GM10266 (cell line): ENCODE results near the gene RHPN2.

Source experiments
- DNase-seq: peaks from one replicate; pipeline ENCODE4 v3.0.0; 2012; ENCODE audit errors: extremely low spot score
- TF ChIP-seq, protein P1 (sequence below): IDR thresholded peaks from 2 replicates; pipeline ENCODE4 v1.5.1; 2012; ENCODE audit warnings: mild to moderate bottlenecking, low read depth; ENCODE audit not compliant: control insufficient read depth, insufficient read depth; ENCODE audit errors: missing control alignments

RHPN2 gene

DNA sequence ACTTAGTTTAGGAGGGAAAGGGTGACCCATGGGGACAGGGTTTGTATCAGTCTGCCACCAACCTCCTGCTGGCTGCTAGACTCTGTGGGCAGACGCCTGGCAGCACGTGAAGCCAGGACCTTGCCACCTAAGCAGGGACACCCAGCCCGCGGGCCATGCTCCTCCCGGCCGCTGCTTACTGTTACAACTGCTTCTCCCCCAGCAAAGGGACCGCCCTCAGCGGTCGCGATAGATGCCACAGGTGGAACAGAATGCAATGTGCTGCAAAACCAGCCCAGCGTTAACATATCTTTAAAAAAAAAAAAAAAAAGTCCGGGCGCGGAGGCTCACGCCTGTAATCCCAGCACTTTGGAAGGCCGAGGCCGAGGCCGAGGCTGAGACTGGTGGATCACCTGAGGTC, 1.9 kb upstream of the RHPN2 start:
- TF ChIP-seq, protein P1, sequence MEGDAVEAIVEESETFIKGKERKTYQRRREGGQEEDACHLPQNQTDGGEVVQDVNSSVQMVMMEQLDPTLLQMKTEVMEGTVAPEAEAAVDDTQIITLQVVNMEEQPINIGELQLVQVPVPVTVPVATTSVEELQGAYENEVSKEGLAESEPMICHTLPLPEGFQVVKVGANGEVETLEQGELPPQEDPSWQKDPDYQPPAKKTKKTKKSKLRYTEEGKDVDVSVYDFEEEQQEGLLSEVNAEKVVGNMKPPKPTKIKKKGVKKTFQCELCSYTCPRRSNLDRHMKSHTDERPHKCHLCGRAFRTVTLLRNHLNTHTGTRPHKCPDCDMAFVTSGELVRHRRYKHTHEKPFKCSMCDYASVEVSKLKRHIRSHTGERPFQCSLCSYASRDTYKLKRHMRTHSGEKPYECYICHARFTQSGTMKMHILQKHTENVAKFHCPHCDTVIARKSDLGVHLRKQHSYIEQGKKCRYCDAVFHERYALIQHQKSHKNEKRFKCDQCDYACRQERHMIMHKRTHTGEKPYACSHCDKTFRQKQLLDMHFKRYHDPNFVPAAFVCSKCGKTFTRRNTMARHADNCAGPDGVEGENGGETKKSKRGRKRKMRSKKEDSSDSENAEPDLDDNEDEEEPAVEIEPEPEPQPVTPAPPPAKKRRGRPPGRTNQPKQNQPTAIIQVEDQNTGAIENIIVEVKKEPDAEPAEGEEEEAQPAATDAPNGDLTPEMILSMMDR: no peak
- DNase-seq: no peak

DNA sequence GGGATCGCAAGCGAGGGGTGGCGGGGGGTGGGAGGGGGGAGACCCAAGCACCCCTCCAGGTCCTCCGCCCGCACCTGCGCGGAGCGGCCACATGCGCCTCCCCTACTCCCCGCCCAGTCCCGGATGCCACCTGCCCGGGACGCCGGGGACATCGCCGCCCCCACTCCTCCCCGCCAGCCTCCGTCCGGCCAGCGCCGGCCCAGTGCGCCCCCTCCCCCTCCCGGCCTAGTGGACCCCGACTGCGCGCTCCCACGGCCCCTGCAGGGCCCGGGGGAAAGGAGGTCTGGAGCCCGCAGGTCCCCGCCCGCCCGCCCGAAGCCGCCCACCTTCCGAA, 263 bp downstream of the RHPN2 start:
- peak; percentile 78 for DNase-seq
- TF ChIP-seq, protein P1: no peak

DNA sequence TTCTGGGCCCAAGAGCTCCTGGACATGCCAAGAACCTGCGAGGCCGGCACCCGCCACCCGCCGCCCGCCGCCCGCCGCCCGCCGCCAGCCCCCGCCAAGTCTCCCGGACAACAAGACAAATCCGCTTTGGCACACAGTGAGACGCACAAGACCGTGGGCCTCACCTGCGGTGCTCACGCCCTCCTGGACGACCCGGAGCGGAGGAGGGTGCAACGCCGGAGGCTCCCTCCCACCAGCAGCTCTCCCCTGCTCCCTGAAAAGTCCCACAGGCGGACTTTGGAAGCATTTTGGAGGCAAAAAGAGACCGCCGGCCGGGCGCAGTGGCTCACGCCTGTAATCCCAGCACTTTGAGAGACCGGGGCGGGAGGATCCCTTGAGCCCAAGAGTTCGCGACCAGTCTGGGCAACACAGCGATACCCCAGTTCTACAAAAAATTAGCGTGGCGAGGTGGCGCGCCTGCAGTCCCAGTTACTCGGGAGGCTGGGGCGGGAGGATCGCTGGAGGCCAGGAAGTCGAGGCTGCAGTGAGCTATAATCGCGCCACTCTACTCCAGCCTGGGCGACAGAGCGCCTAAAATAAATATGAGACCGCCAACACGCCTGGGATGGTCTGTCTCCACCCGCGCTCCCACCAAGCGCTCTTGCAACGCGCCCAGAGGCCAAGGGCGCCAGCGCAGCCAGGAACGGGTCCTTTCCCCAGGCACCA, 783 bp downstream of the RHPN2 start:
- peak; percentile 49 for DNase-seq
- TF ChIP-seq, protein P1: no peak

DNA sequence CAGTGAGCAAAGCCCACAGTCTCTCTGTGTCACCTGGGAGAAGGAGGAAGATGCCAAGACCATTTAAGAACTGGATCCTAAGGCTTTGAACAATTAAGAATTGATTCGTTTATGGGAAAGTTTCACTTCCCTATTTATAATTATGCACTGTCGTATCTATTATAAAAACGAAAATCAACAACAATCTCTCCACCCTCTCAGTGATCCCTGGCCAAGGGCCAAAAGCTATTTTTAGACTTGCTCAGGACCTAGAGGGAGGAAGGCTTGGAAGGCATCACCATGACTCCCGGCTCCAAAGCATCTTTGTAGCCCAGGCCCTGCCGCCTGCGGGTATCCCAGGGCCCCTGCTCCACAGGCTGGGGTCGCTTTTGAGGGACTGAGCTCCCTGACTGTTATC, 1.3 kb downstream of the RHPN2 start:
- DNase-seq: no peak
- TF ChIP-seq, protein P1: no peak

DNA sequence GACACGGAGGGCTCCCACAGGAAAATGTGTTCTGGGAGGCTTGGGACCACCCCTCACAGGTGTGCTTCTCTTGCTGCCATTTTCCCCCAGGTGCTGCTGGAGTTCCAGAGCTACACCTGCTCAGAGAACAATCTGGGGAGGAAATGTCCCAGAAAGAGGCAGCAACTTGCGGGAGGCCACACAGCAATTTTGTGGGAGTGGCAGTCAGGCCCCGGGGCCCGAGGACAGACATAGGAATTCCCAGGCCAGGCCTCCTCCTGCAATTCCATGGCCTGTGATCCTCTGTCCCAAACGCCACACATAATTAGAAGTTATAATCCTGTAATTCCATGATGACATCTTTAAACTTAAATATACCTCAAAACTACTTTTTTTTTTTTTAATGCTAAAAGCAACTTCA, 1.8 kb downstream of the RHPN2 start:
- no peak for DNase-seq
- TF ChIP-seq, protein P1: no peak

DNA sequence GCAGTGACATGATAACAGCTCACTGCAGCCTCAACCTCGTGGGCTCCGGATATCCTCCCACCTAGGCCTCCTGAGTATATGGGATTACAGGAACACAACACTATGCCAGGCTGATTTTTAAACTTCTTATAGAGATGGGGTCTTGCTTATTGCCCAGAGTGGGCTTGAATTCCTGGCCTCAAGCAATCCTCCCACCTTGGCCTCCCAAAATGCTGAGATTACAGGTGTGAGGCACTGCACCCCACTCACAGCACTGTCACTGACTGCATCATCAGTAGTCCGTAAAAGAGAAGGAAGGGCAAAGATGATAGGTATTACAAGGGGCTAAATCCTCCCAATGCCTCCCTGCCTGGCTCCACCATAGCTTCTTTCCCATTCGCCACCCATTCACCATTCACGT, 4.1 kb downstream of the RHPN2 start:
- TF ChIP-seq, protein P1: no peak
- DNase-seq: no peak

DNA sequence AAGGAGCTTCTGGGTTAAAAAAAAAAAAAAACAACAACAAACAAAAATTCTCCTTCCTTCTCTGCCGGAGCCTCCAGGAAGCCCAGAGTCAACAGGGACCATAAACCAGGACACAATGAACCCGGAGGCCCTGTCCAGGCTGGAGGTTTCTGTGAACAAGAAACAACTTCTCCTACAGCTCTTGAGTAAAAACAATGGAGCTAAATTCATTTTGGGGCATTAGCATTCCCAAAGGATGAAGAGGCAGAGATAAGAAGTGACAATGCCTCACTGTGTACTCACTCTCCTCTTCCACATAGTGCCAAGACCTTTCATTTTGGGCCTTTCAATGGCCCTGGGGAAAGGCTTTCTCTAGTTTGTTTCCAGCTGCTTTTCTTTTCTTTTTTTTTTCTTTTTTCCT, 9.0 kb downstream of the RHPN2 start:
- DNase-seq: no peak
- TF ChIP-seq, protein P1: no peak
